ENCODE measurements around the gene VASP. TPM values are rescaled to one million over a fixed set of nuclear protein-coding genes. Genes with fewer than 3 reads are reported as not detected.

VASP gene
- total and polyA plus RNA-seq, 2 donors (not counting 1 experiment from before 2014, with no cell fraction given), result 79.5 to 108 TPM

- ChIA-PET POLR2A (no interaction called here), CTCF (interaction anchor here (1.1 to 3.4 kb wide), 2 partner anchors 14 to 33 kb away, joined by 4 to 21 read pairs; no protein-coding TSS in a partner anchor)
- Histone ChIP-seq H3K9me3 (ENCODE audit: control extremely low read depth in 1 of 3, control insufficient read depth in 2 of 3, insufficient read depth in 1 of 3, low read length in 2 of 3) (no peaks in the 10 kb centered on the region), H3K27me3 (replicated peaks in 1 of 4; ENCODE audit: control extremely low read depth in 1 of 4, control insufficient read depth in 3 of 4, insufficient read depth in 4 of 4, low read length in 3 of 4) (peaks cover 0 to 28% (median 11%) of the 10 kb centered on the region in 4 experiments), H3K36me3 (replicated peaks in 1 of 2; ENCODE audit: control extremely low read depth in 1 of 2, control insufficient read depth in 1 of 2, extremely low read depth in 1 of 2, insufficient read depth in 2 of 2, low read length in 1 of 2) (no peaks in the 10 kb centered on the region), H3K4me2 (replicated peaks; ENCODE audit: low read depth, low read length, poor library complexity, severe bottlenecking) (peak overlapping the region; percentile 93), H2AFZ (ENCODE audit: insufficient read depth, low read depth, low read length, poor library complexity, severe bottlenecking) (no peak overlapping the region), H3K27ac (ENCODE audit: low read length in 2 of 2) (no peak overlapping the region), H3K4me3 (ENCODE audit: control extremely low read depth in 1 of 5, extremely low read depth in 1 of 5, insufficient read depth in 1 of 5, low read depth in 2 of 5, low read length in 4 of 5) (peak overlapping the region in 2 of 5 experiments; percentile 18 to 21), H3K4me1 (ENCODE audit: control insufficient read depth in 2 of 2, insufficient read depth in 2 of 2, low read length in 2 of 2) (peaks cover 33 to 46% of the 10 kb centered on the region in 2 donors), H3K9ac (ENCODE audit: low read length) (no peak overlapping the region), H3K79me2 (ENCODE audit: control insufficient read depth, insufficient read depth, low read length) (no peaks in the 10 kb centered on the region), H4K20me1 (ENCODE audit: control insufficient read depth, insufficient read depth, low read length, poor library complexity, severe bottlenecking) (peaks cover 59% of the 10 kb centered on the region)
- intact Hi-C loops (cut with micrococcal nuclease), result no loop called here
- peak overlapping the region; percentile 65 for H3K27ac Mint-ChIP-seq
- TF ChIP-seq CTCF (IDR thresholded peaks at IDR 0.05) (no peak), EZH2 (IDR thresholded peaks at IDR 0.05; ENCODE audit: borderline replicate concordance, insufficient read depth, low read depth, low read length, poor library complexity, severe bottlenecking) (no peak)
- no peak for ATAC-seq (ENCODE audit: low read depth)
- H3K4me1 Mint-ChIP-seq, result peaks cover 44% of the 10 kb centered on the region
- no peaks in the 10 kb centered on the region for H3K9me3 Mint-ChIP-seq (ENCODE audit: insufficient read depth)
- H3K27me3 Mint-ChIP-seq, result peaks cover 23% of the 10 kb centered on the region
- peak overlapping the region; percentile 62 for H3K4me3 Mint-ChIP-seq
- DNase-seq, result no peak
- 53% methylated on average over 4 of the region's 7 CpGs for WGBS (ENCODE audit: insufficient coverage)
These were observed 35.2 kb upstream of the VASP start for GRCh38 chr19:45471931-45472562.
